SW 1271 (cell line): ENCODE results near the gene CRYBB2.
"Not testable (repeated sequence)": the region's sequence is repeated elsewhere in the genome, so short reads cannot be mapped to it uniquely, and the experiment has no call there.

Experiments
- DNase-seq, 2 experiments: peaks; one replicate each; lab custom pipeline; 2025; lab: John Stamatoyannopoulos, UW

Gene CRYBB2, protein sequence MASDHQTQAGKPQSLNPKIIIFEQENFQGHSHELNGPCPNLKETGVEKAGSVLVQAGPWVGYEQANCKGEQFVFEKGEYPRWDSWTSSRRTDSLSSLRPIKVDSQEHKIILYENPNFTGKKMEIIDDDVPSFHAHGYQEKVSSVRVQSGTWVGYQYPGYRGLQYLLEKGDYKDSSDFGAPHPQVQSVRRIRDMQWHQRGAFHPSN

GRCh38 chr22:25219211-25219689 lies at the start of gene CRYBB2:
CRYBB2 (plus strand) TSS chr22:25219639; CDS start chr22:25221430, 1,791 bp downstream.
- no peak for DNase-seq

GRCh38 chr22:25170426-25170980 lies 48.9 kb upstream of the CRYBB2 start:
- DNase-seq: no peak

GRCh38 chr22:25172153-25172552 lies 47.3 kb upstream of the CRYBB2 start:
- DNase-seq: no peak

- DNase-seq: no peak
Observed at GRCh38 chr22:25174156-25174887, 45.1 kb upstream of the CRYBB2 start.

GRCh38 chr22:25174888-25175411 lies 44.5 kb upstream of the CRYBB2 start:
- DNase-seq: no peak

- no peak for DNase-seq
Observed at GRCh38 chr22:25176175-25176574, 43.3 kb upstream of the CRYBB2 start.

- no peak for DNase-seq
Observed at GRCh38 chr22:25176799-25177198, 42.6 kb upstream of the CRYBB2 start.

- no peak for DNase-seq
Observed at GRCh38 chr22:25177226-25177625, 42.2 kb upstream of the CRYBB2 start.

- no peak for DNase-seq
Observed at GRCh38 chr22:25177895-25178294, 41.5 kb upstream of the CRYBB2 start.

GRCh38 chr22:25178348-25178747 lies 41.1 kb upstream of the CRYBB2 start:
- not testable (repeated sequence) for DNase-seq

DNA sequence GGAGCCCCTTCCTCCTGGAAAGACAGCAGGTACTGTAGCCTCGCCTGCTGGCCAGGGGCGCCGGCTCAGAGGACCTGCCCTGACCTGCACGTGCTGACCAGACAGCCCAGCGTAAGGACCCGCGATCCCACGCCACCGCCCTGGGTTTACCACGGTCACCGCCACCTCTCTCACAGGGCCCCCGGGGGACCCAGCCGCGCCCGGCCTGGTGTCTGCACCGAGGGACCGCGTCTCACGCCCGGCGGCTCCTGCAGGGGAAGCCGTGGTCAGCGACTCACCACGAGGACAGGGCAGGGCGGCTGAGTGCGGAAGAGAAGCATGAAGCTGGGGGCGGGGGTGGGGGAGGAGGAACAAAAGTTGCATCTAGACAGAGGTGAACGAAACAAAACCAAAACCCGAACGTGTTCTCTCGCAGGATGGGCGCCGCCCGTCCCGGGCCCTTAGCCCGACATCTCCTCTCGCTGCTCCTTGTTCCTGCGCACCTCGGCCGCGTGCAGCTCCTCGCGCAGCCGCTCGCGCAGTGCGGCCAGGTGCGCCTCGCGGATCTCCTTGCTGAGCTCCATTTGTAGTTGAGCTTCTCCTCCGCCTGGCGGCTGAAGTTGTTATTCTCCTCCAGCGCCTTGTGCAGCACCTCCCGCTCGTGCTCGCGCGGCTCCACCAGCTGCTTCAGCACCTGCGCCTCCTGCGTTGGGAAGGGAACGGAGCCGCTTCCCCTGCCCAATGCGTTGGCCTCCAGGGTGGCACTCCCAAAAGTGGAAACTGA lies 40.4 kb upstream of the CRYBB2 start:
- not testable (repeated sequence) for DNase-seq

DNA sequence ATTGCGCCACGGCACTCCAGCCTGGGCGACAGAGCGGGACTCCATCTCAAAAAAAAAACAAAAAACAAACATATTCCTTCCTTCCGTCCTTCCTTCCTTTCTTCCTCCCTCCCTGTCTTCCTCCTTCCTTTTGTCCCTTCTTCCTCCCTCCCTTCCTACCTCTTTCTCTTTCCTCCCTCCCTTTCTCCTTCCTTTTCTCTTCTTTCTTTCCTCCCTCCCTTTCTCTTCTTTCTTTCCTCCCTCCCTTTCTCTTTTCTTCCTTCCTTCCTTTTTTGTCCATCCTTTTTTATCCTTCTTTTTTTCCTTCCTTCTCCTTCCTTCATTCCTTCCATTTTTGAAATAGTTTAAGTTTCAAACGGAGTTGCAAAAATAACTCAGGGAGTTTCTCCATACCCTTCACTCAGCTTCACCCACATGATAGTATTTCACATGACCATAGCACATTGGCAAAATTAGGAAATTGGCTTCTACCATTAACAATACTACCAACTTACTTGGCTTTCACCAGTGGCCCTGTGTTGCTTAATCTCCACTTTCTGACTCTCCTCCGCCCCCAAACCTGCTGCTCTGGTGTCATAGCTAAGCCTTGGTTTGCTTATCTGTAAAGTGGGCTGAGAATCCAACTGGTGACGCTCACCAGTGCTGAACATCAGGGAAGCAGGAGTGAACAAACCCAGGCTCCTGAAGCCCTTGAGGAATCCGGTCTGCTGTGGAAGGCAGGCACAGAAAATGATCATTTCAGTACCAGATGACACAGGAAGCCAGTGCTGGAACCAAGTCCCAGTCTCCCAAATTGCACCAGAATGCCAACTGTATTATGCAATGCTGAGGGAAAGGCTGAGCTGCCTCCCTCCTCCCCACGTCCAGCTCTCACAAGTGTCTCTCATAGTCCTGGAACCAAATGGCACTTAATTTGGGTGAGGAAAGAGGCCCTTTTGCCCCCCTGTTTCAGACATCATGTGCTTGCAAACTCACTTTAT lies 37.0 kb upstream of the CRYBB2 start:
- no peak for DNase-seq

- DNase-seq: no peak
Observed at GRCh38 chr22:25183949-25184619, 35.4 kb upstream of the CRYBB2 start.

GRCh38 chr22:25186140-25186539 lies 33.3 kb upstream of the CRYBB2 start:
- DNase-seq: no peak

GRCh38 chr22:25187469-25187868 lies 32.0 kb upstream of the CRYBB2 start:
- DNase-seq: no peak

- no peak for DNase-seq
Observed at GRCh38 chr22:25192406-25192805, 27.0 kb upstream of the CRYBB2 start.

GRCh38 chr22:25193130-25193529 lies 26.3 kb upstream of the CRYBB2 start:
- no peak for DNase-seq

GRCh38 chr22:25193548-25193947 lies 25.9 kb upstream of the CRYBB2 start:
- DNase-seq: no peak

DNA sequence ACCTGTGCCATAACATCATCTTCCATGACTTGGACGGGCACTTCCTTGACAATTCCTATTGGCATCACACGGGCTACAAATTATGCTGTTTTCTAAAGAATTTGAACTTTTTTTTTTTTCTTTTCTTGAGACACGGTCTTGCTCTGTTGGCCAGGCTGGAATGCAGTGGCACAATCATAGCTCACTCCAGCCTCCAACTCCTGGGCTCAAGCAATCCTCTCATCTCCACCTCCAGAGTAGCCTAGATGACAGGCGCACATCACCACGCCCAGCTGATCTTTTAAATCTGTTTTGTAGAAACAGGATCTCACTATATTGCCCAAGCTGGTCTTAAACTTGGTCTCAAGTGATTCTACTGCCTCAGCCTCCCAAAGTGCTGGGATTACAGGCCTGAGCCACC lies 23.1 kb upstream of the CRYBB2 start:
- no peak for DNase-seq

DNA sequence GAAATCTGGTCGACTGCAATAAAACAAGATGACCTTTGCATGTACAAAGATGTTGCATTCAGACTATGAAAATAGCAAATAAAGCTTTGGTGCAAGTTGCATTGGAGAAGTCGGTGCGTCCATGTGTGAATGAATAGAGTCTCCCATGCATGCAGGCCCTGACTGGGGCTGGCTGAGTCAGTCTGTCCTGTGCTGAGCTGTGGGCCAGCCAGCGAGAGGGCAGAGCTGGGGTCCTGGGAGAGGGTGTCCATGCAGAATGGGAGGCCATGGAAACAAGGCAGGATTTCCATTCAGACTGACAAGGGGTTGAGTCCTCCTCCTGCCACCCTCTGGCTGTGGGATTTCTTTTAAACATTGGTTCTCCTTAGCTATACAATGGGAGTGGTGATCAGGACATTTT lies 22.1 kb upstream of the CRYBB2 start:
- DNase-seq: no peak
